Measurements from ENCODE around the gene PBRM1.

DNA sequence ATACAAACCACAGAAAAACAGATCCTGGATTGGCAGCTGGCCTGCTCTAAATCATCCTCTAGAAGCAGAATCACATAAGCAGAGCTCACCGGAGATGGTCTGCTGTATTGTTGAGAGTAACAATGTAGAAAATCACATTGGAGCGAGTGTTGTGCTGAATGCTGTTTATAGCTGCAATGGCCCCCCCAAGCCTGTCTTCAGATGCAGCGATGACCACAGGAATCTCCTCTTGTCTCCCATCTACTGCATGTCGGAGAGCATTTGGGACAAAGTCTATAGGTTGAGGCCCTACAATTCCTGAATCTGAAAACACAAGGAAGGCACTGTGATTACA is 11.9 kb upstream of the PBRM1 start:
- TF ChIP-seq, protein P1, sequence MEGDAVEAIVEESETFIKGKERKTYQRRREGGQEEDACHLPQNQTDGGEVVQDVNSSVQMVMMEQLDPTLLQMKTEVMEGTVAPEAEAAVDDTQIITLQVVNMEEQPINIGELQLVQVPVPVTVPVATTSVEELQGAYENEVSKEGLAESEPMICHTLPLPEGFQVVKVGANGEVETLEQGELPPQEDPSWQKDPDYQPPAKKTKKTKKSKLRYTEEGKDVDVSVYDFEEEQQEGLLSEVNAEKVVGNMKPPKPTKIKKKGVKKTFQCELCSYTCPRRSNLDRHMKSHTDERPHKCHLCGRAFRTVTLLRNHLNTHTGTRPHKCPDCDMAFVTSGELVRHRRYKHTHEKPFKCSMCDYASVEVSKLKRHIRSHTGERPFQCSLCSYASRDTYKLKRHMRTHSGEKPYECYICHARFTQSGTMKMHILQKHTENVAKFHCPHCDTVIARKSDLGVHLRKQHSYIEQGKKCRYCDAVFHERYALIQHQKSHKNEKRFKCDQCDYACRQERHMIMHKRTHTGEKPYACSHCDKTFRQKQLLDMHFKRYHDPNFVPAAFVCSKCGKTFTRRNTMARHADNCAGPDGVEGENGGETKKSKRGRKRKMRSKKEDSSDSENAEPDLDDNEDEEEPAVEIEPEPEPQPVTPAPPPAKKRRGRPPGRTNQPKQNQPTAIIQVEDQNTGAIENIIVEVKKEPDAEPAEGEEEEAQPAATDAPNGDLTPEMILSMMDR (IDR thresholded peaks at IDR 0.05; ENCODE audit: low read length), result no peak
- TF ChIP-seq EZH2phosphoT487 (IDR thresholded peaks at IDR 0.05; ENCODE audit: low read length), result no peak
